B cell (primary cell): ENCODE measurements around the gene PAH. TPM values are rescaled to one million over a fixed set of nuclear protein-coding genes. Genes with fewer than 3 reads are reported as not detected.

Experiments used
- ATAC-seq: fragments of 200-7000 bp; cut with Tn5 transposase; one replicate; pipeline ENCODE4 v1.10.0; 2021; ENCODE audit warnings: low read depth, mild to moderate bottlenecking, moderate number of reproducible peaks, moderate library complexity
- CTCF ChIA-PET: fragments of 350-600 bp; sonication (Branson Sonifier 250); formaldehyde crosslinking; loops from one replicate; lab custom pipeline; 2021; ENCODE audit warnings: antibody characterized with exemption, inconsistent platforms; lab: Charles Lee
- POLR2A ChIA-PET: fragments of 350-600 bp; sonication (Branson Sonifier 250); formaldehyde crosslinking; loops from one replicate; lab custom pipeline; 2021; ENCODE audit warnings: antibody characterized with exemption; lab: Charles Lee
- DNase-seq: peaks from one replicate; pipeline ENCODE4 v3.0.0; 2013
- H2AFZ ChIP-seq: 2 replicates; pipeline ENCODE4 v1.6.1; 2012; ENCODE audit warnings: mild to moderate bottlenecking, low read depth, low read length; ENCODE audit not compliant: insufficient read depth, poor library complexity, severe bottlenecking
- H3K27ac ChIP-seq, 2 donors: 1 replicate in 1 of 2; 2 replicates in 1 of 2; pipeline ENCODE4 v1.5.1; 2012 to 2013; ENCODE audit warnings: low read length in 2 of 2, mild to moderate bottlenecking in 2 of 2, moderate library complexity in 1 of 2
- H3K27me3 ChIP-seq, 4 experiments: fragments of 200-600 bp in 1 of 4; sonication (generic) in 1 of 4; replicated peaks in 1 of 4; 1 replicate in 2 of 4; 2 replicates in 2 of 4; pipeline versions ENCODE4 v1.6.1 to v1.7.0; 2013 to 2016; ENCODE audit warnings: low read length in 3 of 4, mild to moderate bottlenecking in 2 of 4, mixed read lengths in 1 of 4, moderate library complexity in 1 of 4; ENCODE audit not compliant: insufficient read depth in 4 of 4, control insufficient read depth in 3 of 4; ENCODE audit errors: control extremely low read depth in 1 of 4
- H3K36me3 ChIP-seq, 2 experiments: replicated peaks in 1 of 2; 1 replicate in 1 of 2; 2 replicates in 1 of 2; pipeline versions ENCODE4 v1.6.1 to v1.7.1; 2013; ENCODE audit warnings: low read length in 1 of 2; ENCODE audit not compliant: insufficient read depth in 2 of 2, control insufficient read depth in 1 of 2; ENCODE audit errors: control extremely low read depth in 1 of 2, extremely low read depth in 1 of 2
- H3K4me1 ChIP-seq, 2 donors: fragments of 200-600 bp in 1 of 2; sonication (generic) in 1 of 2; 1 replicate in 1 of 2; 2 replicates in 1 of 2; pipeline versions ENCODE4 v1.5.1 to v1.6.1; 2013 to 2017; ENCODE audit warnings: low read length in 2 of 2; ENCODE audit not compliant: control insufficient read depth in 2 of 2, insufficient read depth in 2 of 2
- H3K4me2 ChIP-seq: replicated peaks from 2 replicates; pipeline ENCODE3; 2012; ENCODE audit warnings: mild to moderate bottlenecking, low read depth, low read length; ENCODE audit not compliant: poor library complexity, severe bottlenecking
- H3K4me3 ChIP-seq, 5 experiments: fragments of 200-600 bp in 1 of 5; sonication (generic) in 1 of 5; 1 replicate in 3 of 5; 2 replicates in 2 of 5; pipeline versions ENCODE4 v1.5.1 to v1.7.0; 2011 to 2016; ENCODE audit warnings: low read length in 4 of 5, mild to moderate bottlenecking in 4 of 5, low read depth in 2 of 5, control low read depth in 1 of 5, moderate library complexity in 1 of 5; ENCODE audit not compliant: insufficient read depth in 1 of 5; ENCODE audit errors: control extremely low read depth in 1 of 5, extremely low read depth in 1 of 5
- H3K79me2 ChIP-seq: fragments of 200-600 bp; sonication (generic); one replicate; pipeline ENCODE4 v1.6.0; 2016; ENCODE audit warnings: low read length; ENCODE audit not compliant: control insufficient read depth, insufficient read depth
- H3K9ac ChIP-seq: fragments of 200-600 bp; sonication (generic); 2 replicates; pipeline ENCODE4 v1.6.1; 2017; ENCODE audit warnings: mild to moderate bottlenecking, low read length, moderate library complexity
- H3K9me3 ChIP-seq, 3 donors: one replicate each; pipeline versions ENCODE4 v1.6.1 to v1.7.1; 2013; ENCODE audit warnings: low read length in 2 of 3; ENCODE audit not compliant: control insufficient read depth in 2 of 3, insufficient read depth in 1 of 3; ENCODE audit errors: control extremely low read depth in 1 of 3
- H4K20me1 ChIP-seq: 2 replicates; pipeline ENCODE4 v1.6.0; 2012; ENCODE audit warnings: mild to moderate bottlenecking, low read length; ENCODE audit not compliant: insufficient read depth, control insufficient read depth, poor library complexity, severe bottlenecking
- H3K27ac Mint-ChIP-seq: one replicate; pipeline ENCODE4 v1.8.0; 2021; ENCODE audit warnings: mixed read lengths
- H3K27me3 Mint-ChIP-seq: one replicate; pipeline ENCODE4 v1.8.0; 2021; ENCODE audit warnings: mixed read lengths
- H3K4me1 Mint-ChIP-seq: one replicate; pipeline ENCODE4 v1.8.0; 2021; ENCODE audit warnings: mixed read lengths
- H3K4me3 Mint-ChIP-seq: one replicate; pipeline ENCODE4 v1.8.0; 2021; ENCODE audit warnings: mixed read lengths
- H3K9me3 Mint-ChIP-seq: one replicate; pipeline ENCODE4 v1.8.0; 2022; ENCODE audit warnings: mixed read lengths; ENCODE audit not compliant: insufficient read depth
- CTCF ChIP-seq: fragments of 200-600 bp; IDR thresholded peaks from one replicate; pipeline ENCODE4 v1.8.0; 2022; ENCODE audit warnings: antibody characterized with exemption, mild to moderate bottlenecking
- EZH2 ChIP-seq: IDR thresholded peaks from 2 replicates; pipeline ENCODE4 v1.6.1; 2012; ENCODE audit warnings: borderline replicate concordance, low read depth, mild to moderate bottlenecking, moderate library complexity, low read length; ENCODE audit not compliant: insufficient read depth, poor library complexity, severe bottlenecking
- WGBS: methylation state at CpG from one replicate; pipeline ENCODE4 v1.1.5; 2013; ENCODE audit warnings: missing lambda C conversion rate; ENCODE audit not compliant: insufficient coverage; 5-methylcytosine and 5-hydroxymethylcytosine counted together
- intact Hi-C: fragments of 100-400 bp; cut with micrococcal nuclease; formaldehyde crosslinking; loops from one replicate; pipeline ENCODE4 v1.10.0; 2022
- polyA plus RNA-seq: library from polyadenylated mRNA; depleted of rRNA; stranded (reverse); fragments of >200 nt; gene quantifications from 2 replicates; pipeline ENCODE4 v1.2.3, GENCODE V29; 2012
- total RNA-seq, 2 donors: library from RNA; stranded (reverse); fragments of 120-200 nt in 1 of 2; gene quantifications; 1 replicate in 1 of 2; 2 replicates in 1 of 2; pipeline versions ENCODE4 v1.2.3 to v1.2.4, GENCODE V29; 2013 to 2022

Gene PAH
- total and polyA plus RNA-seq, 2 donors (not counting 1 experiment from before 2014, with no cell fraction given): 0.25 TPM; not detected in 1

GRCh38 chr12:102910137-102910536 is 6.9 kb downstream of the PAH start:
- H3K27me3 ChIP-seq: peaks cover 0 to 3% (median 0%) of the 10 kb centered on the region in 4 experiments
- H3K27ac ChIP-seq: no peak overlapping the region
- H3K4me1 ChIP-seq: no peaks in the 10 kb centered on the region
- DNase-seq (no peak), ATAC-seq (no peak)
- H3K27ac Mint-ChIP-seq: no peak overlapping the region
- H4K20me1 ChIP-seq: no peaks in the 10 kb centered on the region
- H3K4me2 ChIP-seq: no peak overlapping the region
- no peaks in the 10 kb centered on the region for H3K4me1 Mint-ChIP-seq
- intact Hi-C loops: no loop called here
- H2AFZ ChIP-seq: no peak overlapping the region
- no peaks in the 10 kb centered on the region for H3K79me2 ChIP-seq
- no peaks in the 10 kb centered on the region for H3K9me3 Mint-ChIP-seq
- no peak for TF ChIP-seq CTCF
- no peak for TF ChIP-seq EZH2
- 93% methylated on average over 7 of the region's 7 CpGs for WGBS
- no peak overlapping the region for H3K4me3 ChIP-seq
- POLR2A ChIA-PET: no interaction called here
- no peaks in the 10 kb centered on the region for H3K36me3 ChIP-seq
- H3K27me3 Mint-ChIP-seq: peaks cover 21% of the 10 kb centered on the region
- no peaks in the 10 kb centered on the region for H3K9me3 ChIP-seq
- no peak overlapping the region for H3K4me3 Mint-ChIP-seq
- CTCF ChIA-PET: interaction anchor here (0.6 to 3.7 kb wide), 2 partner anchors 27 to 36 kb away, joined by 3 to 17 read pairs; no protein-coding TSS in a partner anchor
- H3K9ac ChIP-seq: no peak overlapping the region

- peaks cover 0 to 3% (median 0%) of the 10 kb centered on the region in 4 experiments for H3K27me3 ChIP-seq
- CTCF ChIA-PET: no interaction called here
Observed at GRCh38 chr12:102907918-102908317, 9.1 kb downstream of the PAH start.

More at GRCh38 chr12:102907918-102908317, 9.1 kb downstream of the PAH start:
- DNase-seq (no peak), ATAC-seq (no peak)
- H3K9me3 Mint-ChIP-seq: no peaks in the 10 kb centered on the region
- Histone ChIP-seq H3K79me2 (no peaks in the 10 kb centered on the region), H4K20me1 (no peaks in the 10 kb centered on the region), H3K4me1 (no peaks in the 10 kb centered on the region), H3K27ac (no peak overlapping the region), H3K9me3 (no peaks in the 10 kb centered on the region), H2AFZ (no peak overlapping the region), H3K9ac (no peak overlapping the region), H3K4me2 (no peak overlapping the region), H3K4me3 (no peak overlapping the region), H3K36me3 (no peaks in the 10 kb centered on the region)
- H3K4me3 Mint-ChIP-seq: no peak overlapping the region
- H3K27me3 Mint-ChIP-seq: peaks cover 13% of the 10 kb centered on the region
- H3K27ac Mint-ChIP-seq: no peak overlapping the region
- no CpG with 5 or more reads among the region's 4 CpGs for WGBS
- H3K4me1 Mint-ChIP-seq: no peaks in the 10 kb centered on the region
- POLR2A ChIA-PET: no interaction called here
- intact Hi-C loops: no loop called here
- TF ChIP-seq EZH2 (no peak), CTCF (no peak)
